ENCODE data around the gene ADAP2.
"Not testable (repeated sequence)": the region's sequence is repeated elsewhere in the genome, so short reads cannot be mapped to it uniquely, and the experiment has no call there.

Gene ADAP2

DNA sequence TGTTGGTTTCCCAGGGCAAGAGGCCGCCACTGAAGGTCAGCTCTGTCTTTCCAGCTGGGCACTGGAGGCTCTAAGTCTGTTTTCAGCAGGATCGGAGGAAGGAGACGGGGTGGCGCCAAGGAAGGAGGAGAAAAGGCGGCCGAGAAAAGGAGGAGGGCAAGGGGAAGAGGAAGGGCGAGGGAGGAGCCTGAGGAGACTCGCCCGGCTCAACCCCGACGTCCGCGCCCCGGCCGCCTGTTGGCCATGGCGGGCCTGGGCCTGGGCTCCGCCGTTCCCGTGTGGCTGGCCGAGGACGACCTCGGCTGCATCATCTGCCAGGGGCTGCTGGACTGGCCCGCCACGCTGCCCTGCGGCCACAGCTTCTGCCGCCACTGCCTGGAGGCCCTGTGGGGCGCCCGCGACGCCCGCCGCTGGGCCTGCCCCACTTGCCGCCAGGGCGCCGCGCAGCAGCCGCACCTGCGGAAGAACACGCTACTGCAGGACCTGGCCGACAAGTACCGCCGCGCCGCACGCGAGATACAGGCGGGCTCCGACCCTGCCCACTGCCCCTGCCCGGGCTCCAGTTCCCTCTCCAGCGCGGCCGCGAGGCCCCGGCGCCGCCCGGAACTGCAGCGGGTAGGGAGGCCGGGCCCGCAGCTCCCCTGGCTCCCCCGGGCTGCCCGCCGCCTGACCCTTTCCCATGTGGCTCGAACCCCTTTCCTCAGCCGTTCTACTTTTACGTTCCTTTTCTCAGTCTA, 49.3 kb downstream of the ADAP2 start, which contains the start of gene RNF135:
RNF135 (plus strand) TSS at position 209 of the 737 bp plus-strand sequence; CDS start at position 244, 35 bp downstream.
- ATAC-seq = peak; percentile 80

GRCh38 chr17:30975042-30975820, 53.5 kb downstream of the ADAP2 start:
- ATAC-seq = no peak

DNA sequence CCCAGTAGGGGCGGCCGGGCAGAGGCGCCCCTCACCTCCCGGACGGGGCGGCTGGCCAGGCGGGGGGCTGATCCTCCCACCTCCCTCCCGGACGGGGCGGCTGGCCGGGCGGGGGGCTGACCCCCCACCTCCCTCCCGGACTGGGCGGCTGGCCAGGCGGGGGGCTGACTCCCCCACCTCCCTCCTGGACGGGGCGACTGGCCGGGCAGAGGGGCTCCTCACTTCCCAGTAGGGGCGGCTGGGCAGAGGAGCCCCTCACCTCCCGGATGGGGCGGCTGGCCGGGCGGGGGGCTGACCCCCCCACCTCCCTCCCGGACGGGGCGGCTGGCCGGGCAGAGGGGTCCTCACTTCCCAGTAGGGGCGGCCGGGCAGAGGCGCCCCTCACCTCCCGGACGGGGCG, 58.2 kb downstream of the ADAP2 start:
- not testable (repeated sequence) for ATAC-seq

DNA sequence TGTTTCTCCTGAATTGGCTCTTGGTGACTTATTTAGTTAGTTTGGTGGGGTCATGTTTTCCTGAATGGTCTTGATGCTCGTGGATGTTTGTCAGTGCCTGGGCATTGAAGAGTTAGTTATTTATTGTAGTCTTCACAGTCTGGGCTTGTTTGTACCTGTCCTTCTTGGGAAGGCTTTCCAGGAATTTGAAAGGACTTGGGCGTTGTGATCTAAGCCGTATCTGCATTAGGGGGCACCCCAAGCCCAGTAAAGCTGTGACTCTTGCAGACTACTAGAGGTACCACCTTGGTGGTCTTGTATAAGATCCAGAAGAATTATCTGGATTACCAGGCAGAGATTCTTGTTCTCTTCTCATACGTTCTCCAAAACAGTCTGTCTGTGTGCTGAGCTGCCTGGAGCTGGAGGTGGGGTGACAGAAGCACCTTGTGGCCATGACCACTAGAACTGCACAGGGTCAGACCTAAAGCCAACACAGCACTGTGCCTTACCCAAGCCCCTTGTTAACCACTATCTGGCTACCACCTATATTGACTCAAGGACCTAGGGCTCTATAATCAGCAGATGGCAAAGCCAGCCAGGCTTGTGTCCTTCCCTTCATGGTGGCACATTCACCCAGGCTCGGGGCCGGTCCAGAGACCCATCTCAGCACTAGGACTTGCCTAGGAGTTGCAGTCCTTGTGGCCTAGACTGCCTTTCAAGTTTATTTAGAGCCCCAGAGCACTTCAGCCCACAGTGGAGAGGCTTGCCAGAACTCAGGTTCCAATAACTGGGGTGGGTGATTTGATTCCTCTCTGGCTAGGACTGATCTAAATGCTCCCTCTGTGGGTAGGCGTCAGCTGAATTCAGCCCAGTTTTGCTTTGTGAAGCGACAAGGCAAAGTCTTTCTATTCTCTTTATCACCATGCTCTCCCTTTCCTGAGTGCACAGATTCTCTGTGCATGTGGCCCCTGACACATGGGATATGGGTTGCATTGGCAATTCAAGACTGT, 60.1 kb downstream of the ADAP2 start:
- no peak for ATAC-seq

- peak; percentile 51 to 65 for ATAC-seq
Measured at GRCh38 chr17:30982855-30983254, 61.1 kb downstream of the ADAP2 start.

DNA sequence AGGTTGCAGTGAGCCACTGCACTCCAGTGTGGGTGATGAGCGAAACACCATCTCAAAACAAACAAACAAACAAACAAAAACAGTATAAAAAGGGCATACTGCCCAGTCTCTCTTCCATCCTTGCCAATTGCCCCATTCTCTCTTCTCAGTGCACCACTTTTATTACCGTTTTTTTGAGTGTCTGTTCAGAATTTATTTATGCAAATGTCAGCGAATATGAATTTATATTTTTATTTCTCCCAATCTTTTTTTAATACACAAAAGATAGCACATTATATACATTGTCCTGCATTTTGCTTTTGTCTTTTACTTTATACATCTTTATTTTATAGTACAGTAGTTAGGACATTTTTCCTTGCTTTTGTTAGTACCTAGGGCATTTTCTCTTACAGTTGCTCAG, 68.7 kb downstream of the ADAP2 start:
- ATAC-seq = no peak

DNA sequence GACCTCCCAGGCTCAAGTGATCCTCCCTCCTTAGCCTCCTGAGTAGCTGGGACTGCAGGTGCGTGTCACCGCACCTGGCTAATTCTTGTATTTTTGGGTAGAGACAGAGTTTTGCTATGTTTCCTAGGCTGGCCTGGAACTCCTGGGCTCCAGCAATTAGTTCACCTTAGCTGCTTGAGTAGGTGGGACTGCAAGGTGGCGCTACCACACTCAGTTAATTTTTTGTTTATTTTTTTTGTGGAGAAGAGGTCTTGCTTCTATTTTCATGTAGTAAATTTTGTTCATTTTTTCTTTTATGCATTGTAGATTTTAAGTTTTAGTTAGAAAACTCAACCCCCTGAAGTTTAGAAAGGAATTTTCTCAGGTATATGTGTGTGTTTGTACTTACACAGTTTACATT, 70.8 kb downstream of the ADAP2 start:
- ATAC-seq = no peak

GRCh38 chr17:30995347-30995746, 73.6 kb downstream of the ADAP2 start:
- no peak for ATAC-seq

DNA sequence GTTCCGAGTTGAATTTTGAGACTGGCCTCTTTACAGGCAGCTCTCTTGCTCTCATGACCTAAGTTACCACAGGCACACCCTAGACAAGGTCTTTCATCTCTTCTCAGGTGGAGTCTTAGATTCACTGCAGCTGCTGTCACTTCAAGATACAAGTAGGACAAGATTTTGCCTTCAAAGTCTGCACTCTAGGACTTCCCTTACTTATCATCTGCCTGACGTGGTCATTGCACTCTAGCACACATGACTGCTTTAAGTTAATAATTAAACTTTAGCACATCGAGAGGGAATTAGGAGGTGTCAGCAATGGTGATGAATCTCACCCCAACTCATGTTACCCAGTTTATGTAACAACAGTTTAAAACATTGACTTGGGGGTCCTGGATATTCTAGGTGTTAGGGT, 74.7 kb downstream of the ADAP2 start:
- ATAC-seq = no peak

DNA sequence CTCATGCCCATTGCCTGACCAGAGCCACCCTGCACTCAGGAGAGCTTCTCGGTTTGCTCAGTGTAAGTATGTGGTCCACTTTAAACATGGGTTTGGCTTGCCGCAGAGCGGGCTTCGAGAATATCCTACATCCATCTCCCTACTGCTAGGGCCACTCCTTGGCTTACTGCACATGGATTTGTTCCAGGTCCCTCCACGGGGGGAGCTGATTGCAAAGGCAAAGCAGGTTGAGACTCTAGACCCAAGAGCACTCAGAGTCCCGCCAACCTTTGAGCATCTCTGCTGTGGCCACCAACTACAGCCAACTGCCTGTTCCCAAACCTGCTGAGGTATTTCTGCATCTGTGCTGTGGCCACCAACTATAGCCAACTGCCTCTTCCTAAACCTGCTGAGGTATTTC, 75.5 kb downstream of the ADAP2 start:
- ATAC-seq = no peak

GRCh38 chr17:30997842-30998241, 76.1 kb downstream of the ADAP2 start:
- no peak for ATAC-seq

- no peak for ATAC-seq
Measured at GRCh38 chr17:31002047-31002446, 80.3 kb downstream of the ADAP2 start.

DNA sequence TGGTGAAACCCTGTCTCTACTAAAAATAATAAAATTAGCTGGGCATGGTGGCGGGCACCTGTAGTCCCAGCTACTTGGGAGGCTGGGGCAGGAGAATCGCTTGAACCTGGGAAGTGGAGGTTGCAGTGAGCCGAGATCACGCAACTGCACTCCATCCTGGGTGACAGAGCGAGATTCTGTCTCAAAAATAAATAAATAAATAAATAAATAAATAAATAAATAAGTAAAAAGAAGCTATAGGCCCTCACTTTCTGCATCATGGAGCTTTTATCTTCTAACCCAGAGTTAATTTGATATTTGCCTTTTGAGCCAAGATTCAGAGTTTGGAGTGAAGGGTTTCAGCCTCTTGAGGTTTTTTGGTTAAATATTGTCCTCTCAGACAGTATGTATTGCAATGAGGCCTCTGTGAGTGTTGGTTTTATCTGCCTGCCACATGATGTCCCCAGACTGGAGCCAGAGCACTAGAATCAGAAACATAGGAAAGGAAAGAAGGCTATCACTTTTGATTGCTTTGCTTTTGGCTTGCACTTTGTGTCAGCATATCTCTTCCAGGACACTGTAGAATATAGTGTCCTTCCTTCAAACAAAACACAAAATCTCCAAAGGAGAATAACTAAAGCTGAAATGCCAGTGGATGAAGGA, 81.6 kb downstream of the ADAP2 start:
- ATAC-seq = no peak

DNA sequence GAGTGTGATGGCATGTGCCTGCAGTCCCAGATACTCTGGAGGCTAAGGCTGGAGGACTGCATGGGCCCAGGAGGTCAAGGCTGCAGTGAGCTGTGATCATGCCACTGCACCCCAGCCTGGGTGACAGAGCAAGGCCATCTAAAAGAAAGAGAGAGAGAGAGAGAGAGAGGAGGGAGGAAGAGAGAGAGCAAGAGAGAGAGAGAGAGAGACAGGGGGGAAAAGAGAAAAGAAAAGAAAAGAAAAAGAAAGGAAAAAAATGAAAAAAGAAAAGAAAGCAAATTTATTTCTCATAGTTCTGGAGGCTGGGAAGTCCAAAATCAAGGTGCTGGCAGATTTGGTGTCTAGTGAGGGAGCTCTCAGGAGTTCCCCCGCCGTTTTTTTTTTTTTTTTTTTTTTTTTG, 82.4 kb downstream of the ADAP2 start:
- no peak for ATAC-seq

- ATAC-seq = no peak
Measured at GRCh38 chr17:31007695-31008373, 86.1 kb downstream of the ADAP2 start.

- peak; percentile 78 to 79 for ATAC-seq
Measured at GRCh38 chr17:31008374-31009041, 86.8 kb downstream of the ADAP2 start.
